ENCODE measurements around the gene NUDT8.

NUDT8 gene

GRCh38 chr11:67630228-67630942 lies 648 bp upstream of the NUDT8 start:
- no peaks in the 10 kb centered on the region for H3K9me2 ChIP-seq (replicated peaks; ENCODE audit: low read depth, low read length)

GRCh38 chr11:67628710-67629385 lies 889 bp downstream of the NUDT8 start:
- H3K4me3 ChIP-seq (ENCODE audit: low read length, poor library complexity, severe bottlenecking): peak overlapping the region; percentile 78
- peaks cover 6% of the 10 kb centered on the region for H4K20me1 ChIP-seq (ENCODE audit: insufficient read depth, low read length, poor library complexity, severe bottlenecking)
- no peaks in the 10 kb centered on the region for H3K36me3 ChIP-seq (ENCODE audit: insufficient read depth, low read length)
- no peaks in the 10 kb centered on the region for H3K9me2 ChIP-seq (replicated peaks; ENCODE audit: low read depth, low read length)
- TF ChIP-seq CTCF (conservative IDR thresholded peaks at IDR 0.05; ENCODE audit: low read length) (no peak; the same call in 1 of the 2 replicates), EZH2phosphoT487 (IDR thresholded peaks at IDR 0.05; ENCODE audit: borderline replicate concordance) (no peak)
- no peaks in the 10 kb centered on the region for H3F3A ChIP-seq (ENCODE audit: low read depth)
- H3K79me2 ChIP-seq (ENCODE audit: insufficient read depth, low read length): peaks cover 31% of the 10 kb centered on the region; the same call in 1 of the 2 replicates
- no peak overlapping the region for H2AFZ ChIP-seq (ENCODE audit: low read length)
- peak overlapping the region; percentile 76 for H3K9ac ChIP-seq (ENCODE audit: low read depth, low read length, poor library complexity, severe bottlenecking)
- no peaks in the 10 kb centered on the region for H3K9me3 ChIP-seq (ENCODE audit: insufficient read depth, low read depth, low read length)
- no peaks in the 10 kb centered on the region for H3K27me3 ChIP-seq (ENCODE audit: insufficient read depth, low read length, poor library complexity, severe bottlenecking)
- H3K4me1 ChIP-seq (ENCODE audit: insufficient read depth, low read length, poor library complexity, severe bottlenecking): peaks cover 33% of the 10 kb centered on the region
- peak overlapping the region; percentile 83 for H3K4me2 ChIP-seq (ENCODE audit: low read depth, low read length, poor library complexity, severe bottlenecking)

More at GRCh38 chr11:67630228-67630942, 648 bp upstream of the NUDT8 start:
- no peaks in the 10 kb centered on the region for H3K27me3 ChIP-seq (ENCODE audit: insufficient read depth, low read length, poor library complexity, severe bottlenecking)
- H3K4me3 ChIP-seq (ENCODE audit: low read length, poor library complexity, severe bottlenecking): peak overlapping the region; percentile 78
- H3K36me3 ChIP-seq (ENCODE audit: insufficient read depth, low read length): no peaks in the 10 kb centered on the region
- peaks cover 3% of the 10 kb centered on the region for H4K20me1 ChIP-seq (ENCODE audit: insufficient read depth, low read length, poor library complexity, severe bottlenecking)
- H3K4me1 ChIP-seq (ENCODE audit: insufficient read depth, low read length, poor library complexity, severe bottlenecking): peaks cover 29% of the 10 kb centered on the region
- H3K79me2 ChIP-seq (ENCODE audit: insufficient read depth, low read length): peaks cover 20% of the 10 kb centered on the region; the same call in 1 of the 2 replicates
- H3F3A ChIP-seq (ENCODE audit: low read depth): no peaks in the 10 kb centered on the region
- H3K9me3 ChIP-seq (ENCODE audit: insufficient read depth, low read depth, low read length): no peaks in the 10 kb centered on the region
- peak overlapping the region; percentile 86 for H3K4me2 ChIP-seq (ENCODE audit: low read depth, low read length, poor library complexity, severe bottlenecking)
- H2AFZ ChIP-seq (ENCODE audit: low read length): peak overlapping the region; percentile 76
- H3K9ac ChIP-seq (ENCODE audit: low read depth, low read length, poor library complexity, severe bottlenecking): peak overlapping the region; percentile 76
- TF ChIP-seq EZH2phosphoT487 (IDR thresholded peaks at IDR 0.05; ENCODE audit: borderline replicate concordance): no peak
- TF ChIP-seq CTCF (conservative IDR thresholded peaks at IDR 0.05; ENCODE audit: low read length): peak; percentile 77

- H4K20me1 ChIP-seq (ENCODE audit: insufficient read depth, low read length, poor library complexity, severe bottlenecking): peaks cover 6% of the 10 kb centered on the region
- H3K9me3 ChIP-seq (ENCODE audit: insufficient read depth, low read depth, low read length): no peaks in the 10 kb centered on the region
- H3K27me3 ChIP-seq (ENCODE audit: insufficient read depth, low read length, poor library complexity, severe bottlenecking): no peaks in the 10 kb centered on the region
- peaks cover 33% of the 10 kb centered on the region for H3K4me1 ChIP-seq (ENCODE audit: insufficient read depth, low read length, poor library complexity, severe bottlenecking)
- H3K36me3 ChIP-seq (ENCODE audit: insufficient read depth, low read length): no peaks in the 10 kb centered on the region
- peak overlapping the region; percentile 76 for H3K9ac ChIP-seq (ENCODE audit: low read depth, low read length, poor library complexity, severe bottlenecking)
- peak overlapping the region; percentile 83 for H3K4me2 ChIP-seq (ENCODE audit: low read depth, low read length, poor library complexity, severe bottlenecking)
- no peak overlapping the region for H2AFZ ChIP-seq (ENCODE audit: low read length)
- TF ChIP-seq CTCF (conservative IDR thresholded peaks at IDR 0.05; ENCODE audit: low read length): no peak
- TF ChIP-seq EZH2phosphoT487 (IDR thresholded peaks at IDR 0.05; ENCODE audit: borderline replicate concordance): no peak
- no peaks in the 10 kb centered on the region for H3F3A ChIP-seq (ENCODE audit: low read depth)
- H3K4me3 ChIP-seq (ENCODE audit: low read length, poor library complexity, severe bottlenecking): peak overlapping the region; percentile 78
- H3K9me2 ChIP-seq (replicated peaks; ENCODE audit: low read depth, low read length): no peaks in the 10 kb centered on the region
- H3K79me2 ChIP-seq (ENCODE audit: insufficient read depth, low read length): peaks cover 35% of the 10 kb centered on the region; the same call in 1 of the 2 replicates
Measured at GRCh38 chr11:67627812-67628624, 1.7 kb downstream of the NUDT8 start.
